Spinal cord (tissue), 10 donors: Measurements from ENCODE around the gene ARHGEF2. TPM values are rescaled to one million over a fixed set of nuclear protein-coding genes. Genes with fewer than 3 reads are reported as not detected.
A peak's percentile ranks its signal among the peaks of the same experiment; 100 is the strongest.

ENCODE experiments used
- DNase-seq, 6 donors: peaks; one replicate each; pipeline versions ENCODE4 v3.0.0 to v3.0.0-alpha.2; 2013 to 2015; ENCODE audit warnings: low spot score in 6 of 6, low read depth in 4 of 6
- H3K27ac ChIP-seq: one replicate; pipeline ENCODE4 v1.5.1; 2013; ENCODE audit warnings: low read depth, low read length, control low read depth
- H3K27me3 ChIP-seq: one replicate; pipeline ENCODE4 v1.6.1; 2013; ENCODE audit warnings: low read length; ENCODE audit not compliant: control insufficient read depth, insufficient read depth
- H3K36me3 ChIP-seq: one replicate; pipeline ENCODE4 v1.6.1; 2013; ENCODE audit warnings: low read length; ENCODE audit not compliant: control insufficient read depth, insufficient read depth
- H3K4me1 ChIP-seq: one replicate; pipeline ENCODE4 v1.6.1; 2013; ENCODE audit warnings: low read length; ENCODE audit not compliant: control insufficient read depth, insufficient read depth
- H3K4me3 ChIP-seq: one replicate; pipeline ENCODE4 v1.5.1; 2013; ENCODE audit warnings: low read depth, low read length, control low read depth
- H3K9me3 ChIP-seq: one replicate; pipeline ENCODE4 v1.6.1; 2013; ENCODE audit warnings: low read length; ENCODE audit not compliant: control insufficient read depth, insufficient read depth
- WGBS: methylation state at CpG from one replicate; pipeline ENCODE4 v1.1.5; 2013; ENCODE audit warnings: missing lambda C conversion rate; ENCODE audit not compliant: insufficient coverage; 5-methylcytosine and 5-hydroxymethylcytosine counted together
- polyA plus RNA-seq, 2 donors: library from polyadenylated mRNA; unstranded; fragments of 120-200 nt; gene quantifications; one replicate each; pipeline ENCODE4 v1.2.1, GENCODE V29; 2013; ENCODE audit not compliant: insufficient read length in 2 of 2
- total RNA-seq, 2 donors: library from RNA; depleted of rRNA in 1 of 2; stranded (reverse); fragments of 120-200 nt in 1 of 2; fragments of >200 nt in 1 of 2; gene quantifications; one replicate each; pipeline versions ENCODE4 v1.2.3 to v1.2.4, GENCODE V29; 2013 to 2014
- donor health status: healthy.

ARHGEF2 gene
- total and polyA plus RNA-seq, 4 donors = 62.1 to 95.5 (median 74.8) TPM

DNA sequence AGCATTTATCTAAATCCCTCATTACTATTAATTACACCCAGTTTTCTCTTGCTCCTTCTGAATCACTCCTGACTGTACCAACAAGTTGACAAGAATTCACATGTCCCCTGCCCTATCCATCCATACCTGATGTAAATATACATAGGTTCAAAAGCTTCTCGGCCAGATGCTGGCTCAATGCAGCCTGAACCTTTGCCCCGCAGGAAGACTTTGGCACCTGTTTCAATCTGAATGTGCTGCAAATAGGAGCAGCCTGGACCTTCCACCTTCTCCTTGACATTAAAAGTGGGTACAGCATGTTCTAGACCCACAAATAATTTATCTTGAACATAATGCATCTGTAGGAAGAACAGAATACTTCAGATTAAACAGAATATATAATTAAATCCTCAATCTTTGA, 52.8 kb downstream of the ARHGEF2 start:
- Histone ChIP-seq H3K27me3 (no peaks in the 10 kb centered on the region), H3K9me3 (no peaks in the 10 kb centered on the region), H3K4me3 (no peak overlapping the region), H3K27ac (no peak overlapping the region), H3K4me1 (no peaks in the 10 kb centered on the region), H3K36me3 (peaks cover 80% of the 10 kb centered on the region)
- DNase-seq = no peak
- WGBS = 100% methylated on average over 2 of the region's 2 CpGs

DNA sequence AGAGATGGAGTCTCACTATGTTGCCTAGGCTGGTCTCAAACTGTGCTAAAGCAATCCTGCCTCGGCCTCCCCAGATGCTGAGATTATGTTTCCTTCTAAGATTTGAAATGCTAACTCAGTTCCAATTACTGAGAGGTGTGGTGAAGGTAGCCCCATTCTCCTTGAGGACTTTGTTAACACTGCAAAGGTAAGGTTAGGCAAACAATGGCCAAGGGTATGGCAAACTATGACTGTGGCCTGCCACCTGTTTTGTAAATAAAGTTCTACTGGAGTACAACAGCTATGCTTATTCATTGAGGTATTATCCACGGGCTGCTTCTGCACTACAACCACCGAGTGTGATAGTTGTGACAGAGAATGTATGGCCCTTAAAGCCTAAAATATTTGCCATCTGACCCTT, 57.6 kb downstream of the ARHGEF2 start:
- Histone ChIP-seq H3K9me3 (no peaks in the 10 kb centered on the region), H3K36me3 (peaks cover 77% of the 10 kb centered on the region), H3K4me1 (no peaks in the 10 kb centered on the region), H3K4me3 (no peak overlapping the region), H3K27me3 (no peaks in the 10 kb centered on the region), H3K27ac (no peak overlapping the region)
- no peak for DNase-seq
- 100% methylated on average over 2 of the region's 3 CpGs for WGBS

DNA sequence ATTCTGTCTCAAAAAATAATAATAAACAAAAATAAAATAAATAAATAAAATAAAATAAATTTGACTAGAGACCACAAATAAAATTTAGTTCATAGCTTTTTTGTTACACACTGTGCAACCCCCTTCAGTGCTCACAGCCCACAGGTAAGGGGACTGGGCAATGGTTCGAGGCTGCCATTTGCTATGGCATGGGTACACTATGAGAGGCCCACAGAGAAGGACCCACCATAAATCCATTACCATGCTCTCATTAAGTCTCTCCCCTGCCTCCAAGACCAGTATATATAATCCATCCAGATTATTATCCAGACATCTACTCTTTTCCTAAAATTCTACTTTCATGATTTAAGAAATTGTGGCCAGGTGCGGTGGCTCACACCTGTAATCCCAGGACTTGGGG, 58.5 kb downstream of the ARHGEF2 start:
- WGBS = 100% methylated on average over 1 of the region's 2 CpGs
- no peak overlapping the region for H3K27ac ChIP-seq
- no peaks in the 10 kb centered on the region for H3K9me3 ChIP-seq
- DNase-seq = no peak
- no peaks in the 10 kb centered on the region for H3K27me3 ChIP-seq
- peaks cover 77% of the 10 kb centered on the region for H3K36me3 ChIP-seq
- H3K4me1 ChIP-seq = no peaks in the 10 kb centered on the region
- no peak overlapping the region for H3K4me3 ChIP-seq

DNA sequence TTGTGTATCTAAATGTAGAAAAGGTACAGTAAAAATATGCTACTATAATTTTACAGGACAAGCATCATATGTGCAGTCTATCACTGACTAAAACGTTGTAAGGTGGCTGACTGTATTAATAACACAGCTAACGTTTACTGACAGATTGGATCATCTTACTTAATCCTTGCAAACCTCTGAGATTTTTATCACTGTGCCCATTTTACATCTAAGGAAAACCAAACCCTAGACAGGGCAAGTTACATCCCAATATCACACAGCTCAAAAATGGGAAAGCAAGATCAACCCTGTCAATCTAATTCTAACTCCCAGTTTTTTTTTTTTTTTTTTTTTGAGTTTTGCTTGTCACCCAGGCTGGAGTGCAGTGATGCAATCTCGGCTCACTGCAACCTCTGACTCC, 59.7 kb downstream of the ARHGEF2 start:
- H3K36me3 ChIP-seq = peaks cover 66% of the 10 kb centered on the region

DNA sequence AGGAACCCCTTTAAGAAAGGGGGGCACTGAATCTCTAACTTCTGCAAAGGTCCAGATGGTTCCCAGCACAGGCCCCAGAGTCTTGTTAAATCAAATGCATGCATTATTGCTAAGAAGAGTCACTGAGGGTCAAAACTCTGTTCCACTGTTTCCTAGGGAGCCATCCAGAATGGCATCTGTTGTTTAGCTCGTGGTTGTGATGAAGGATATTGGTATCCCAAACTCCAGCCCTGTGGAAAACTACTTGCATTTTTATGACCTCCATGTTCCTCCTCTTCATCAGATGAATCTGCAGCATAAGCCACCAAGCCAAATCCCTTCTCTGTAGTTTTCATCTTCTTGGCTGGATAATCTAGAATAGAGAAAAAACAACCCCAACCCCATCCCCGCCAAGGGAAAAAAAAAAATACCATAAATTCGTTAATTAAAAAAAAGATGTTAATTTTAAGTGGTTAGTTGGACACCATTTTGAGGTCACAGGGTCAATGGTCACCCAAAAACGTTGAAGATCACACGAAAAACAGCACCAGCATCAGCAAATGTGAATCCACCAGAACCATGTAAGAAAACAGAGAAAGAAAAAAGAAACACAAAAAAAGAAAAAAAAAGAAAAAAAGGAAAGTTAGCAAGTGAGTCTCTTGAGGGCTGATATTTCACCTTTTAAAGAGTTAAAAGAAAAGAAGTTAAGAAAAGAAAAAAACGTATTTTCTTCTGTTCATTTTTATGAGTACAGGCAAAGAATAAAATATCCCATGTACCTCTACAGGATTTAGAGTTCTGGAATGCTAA, 64.2 kb downstream of the ARHGEF2 start:
- H3K27me3 ChIP-seq = no peaks in the 10 kb centered on the region
- no peak for DNase-seq
- no peaks in the 10 kb centered on the region for H3K9me3 ChIP-seq
- H3K4me1 ChIP-seq = no peaks in the 10 kb centered on the region
- H3K36me3 ChIP-seq = peaks cover 38% of the 10 kb centered on the region
- H3K4me3 ChIP-seq = no peak overlapping the region
- no CpG with 5 or more reads among the region's 6 CpGs for WGBS
- H3K27ac ChIP-seq = no peak overlapping the region

More for the DNA sequence above, 59.7 kb downstream of the ARHGEF2 start:
- Histone ChIP-seq H3K27me3 (no peaks in the 10 kb centered on the region), H3K27ac (no peak overlapping the region), H3K4me3 (no peak overlapping the region), H3K4me1 (no peaks in the 10 kb centered on the region), H3K9me3 (no peaks in the 10 kb centered on the region)
- WGBS = no CpG with 5 or more reads among the region's 3 CpGs
- no peak for DNase-seq

DNA sequence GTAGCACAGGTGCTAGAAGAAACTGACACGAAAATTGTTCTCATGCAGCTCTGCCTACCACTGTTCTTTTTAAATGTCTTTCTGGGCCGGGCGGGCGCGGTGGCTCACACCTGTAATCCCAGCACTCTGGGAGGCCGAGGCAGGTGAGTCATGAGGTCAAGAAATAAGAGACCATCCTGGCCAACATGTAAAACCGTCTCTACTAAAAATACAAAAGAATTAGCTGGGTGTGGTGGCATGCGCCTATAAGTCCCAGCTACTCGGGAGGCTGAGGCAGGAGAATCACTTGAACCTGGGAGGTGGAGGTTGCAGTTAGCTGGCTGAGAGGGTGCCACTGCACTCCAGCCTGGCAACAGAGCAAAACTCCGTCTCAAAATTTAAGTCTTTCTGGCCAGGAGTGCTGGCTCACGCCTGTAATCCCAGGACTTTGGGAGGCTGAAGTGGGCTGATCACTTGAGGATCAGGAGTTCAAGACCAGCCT, 66.3 kb downstream of the ARHGEF2 start:
- Histone ChIP-seq H3K27ac (no peak overlapping the region), H3K4me3 (no peak overlapping the region), H3K36me3 (peaks cover 49% of the 10 kb centered on the region), H3K9me3 (no peaks in the 10 kb centered on the region), H3K27me3 (no peaks in the 10 kb centered on the region), H3K4me1 (no peaks in the 10 kb centered on the region)
- WGBS = 90% methylated on average over 9 of the region's 11 CpGs
- DNase-seq = no peak

DNA sequence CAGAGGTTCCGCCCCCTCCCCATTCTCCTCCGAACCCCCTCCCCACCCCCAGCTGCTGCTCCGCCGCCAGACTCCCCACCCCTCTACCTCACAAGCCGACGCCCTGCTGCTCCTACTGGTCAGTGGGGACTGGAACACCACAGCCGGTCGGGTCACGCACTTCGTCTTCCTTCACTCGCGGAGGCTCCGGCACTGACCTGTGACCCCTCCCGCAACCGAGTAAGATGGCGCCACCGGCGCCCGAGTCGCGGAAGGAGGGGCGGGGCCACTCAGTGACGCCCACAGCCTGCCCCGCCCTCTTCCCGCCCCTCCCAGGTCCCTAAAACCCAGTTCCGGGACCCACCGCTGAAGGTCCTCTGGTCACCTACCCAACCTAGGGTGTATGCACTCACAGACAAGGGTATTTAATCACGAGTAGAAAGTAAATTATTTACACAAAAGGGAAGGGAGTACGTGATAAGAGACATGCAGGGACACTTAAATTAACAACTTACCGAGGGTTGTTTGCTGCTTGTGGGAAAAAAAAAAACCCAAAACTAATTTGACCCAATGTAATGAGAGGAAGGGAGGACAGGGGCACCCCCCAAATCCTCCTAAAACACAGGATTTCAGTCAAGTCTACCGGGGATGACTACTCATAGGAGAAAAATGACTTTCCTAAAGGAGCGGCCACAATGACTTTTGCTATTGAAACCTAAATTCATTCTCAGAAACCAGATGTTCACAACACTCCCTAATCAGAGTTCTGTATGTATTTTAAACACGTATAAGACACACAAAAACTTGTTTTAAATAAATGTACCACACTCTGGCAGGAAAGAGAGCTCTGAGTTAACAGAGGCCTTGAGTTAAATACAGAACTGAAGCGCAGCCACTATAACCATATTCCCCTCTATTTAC, 66.9 kb downstream of the ARHGEF2 start, which contains the start of gene RIT1:
Gene RIT1 (minus strand): TSS at position 194 of the 900 bp plus-strand sequence. CDS start 588 bp downstream, outside the sequence.
- Histone ChIP-seq H3K4me1 (no peaks in the 10 kb centered on the region), H3K27ac (peak within 1 kb of the TSS; percentile 87), H3K36me3 (peaks cover 50% of the 10 kb centered on the region), H3K4me3 (peak within 1 kb of the TSS; percentile 62), H3K27me3 (no peaks in the 10 kb centered on the region), H3K9me3 (no peaks in the 10 kb centered on the region)
- WGBS = 7% methylated on average over 22 of the region's 34 CpGs
- peak; percentile 63 to 94 (median 70) for DNase-seq

DNA sequence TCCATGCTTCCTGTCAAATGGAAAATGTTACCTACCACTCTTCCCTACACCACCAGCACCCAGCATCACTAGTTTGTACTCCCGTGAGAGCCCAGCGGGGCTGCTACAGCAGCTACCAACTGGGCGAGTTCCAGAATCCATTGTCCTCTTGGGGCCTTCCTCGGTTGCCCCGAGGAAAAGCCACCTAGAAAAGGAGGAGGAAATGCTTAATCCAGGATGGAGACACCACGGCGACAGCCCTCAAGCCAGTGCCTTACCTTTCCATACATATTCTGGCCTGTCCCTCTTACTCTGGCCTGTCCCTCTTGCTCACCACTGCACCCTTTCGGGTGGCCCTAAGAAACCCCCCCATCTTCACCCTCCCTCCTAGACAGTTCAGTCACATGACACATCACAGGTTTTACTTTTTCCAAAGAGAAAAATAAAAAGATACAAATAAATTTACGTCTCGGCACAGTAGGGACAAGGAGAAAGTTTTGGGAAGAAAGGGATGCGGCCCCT, 67.7 kb downstream of the ARHGEF2 start:
- H3K27ac ChIP-seq = peak overlapping the region; percentile 87

DNA sequence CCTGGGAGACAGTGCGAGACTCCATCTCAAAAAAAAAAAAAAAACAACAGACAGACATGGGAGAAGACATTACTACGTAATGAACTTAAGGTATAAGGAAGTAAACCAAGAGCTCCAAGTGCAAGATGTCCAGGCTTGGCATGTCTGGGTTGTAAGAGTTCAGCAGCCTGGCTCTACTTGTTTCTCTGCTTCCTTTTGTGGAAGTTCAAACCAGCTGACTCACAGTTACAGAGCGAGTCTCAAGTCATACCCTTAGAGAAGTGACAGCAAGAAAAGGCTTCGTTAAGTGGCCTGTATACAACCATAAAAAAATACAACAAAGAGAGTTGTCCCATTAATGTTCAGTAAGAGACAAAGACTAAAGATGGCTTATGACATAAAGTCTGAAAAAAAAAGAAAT, 68.5 kb downstream of the ARHGEF2 start:
- DNase-seq = peak in 1 of 6 donors; percentile 14
- Histone ChIP-seq H3K4me1 (no peaks in the 10 kb centered on the region), H3K27ac (no peak overlapping the region), H3K36me3 (peaks cover 46% of the 10 kb centered on the region), H3K4me3 (no peak overlapping the region), H3K9me3 (no peaks in the 10 kb centered on the region), H3K27me3 (no peaks in the 10 kb centered on the region)
- 67% methylated on average over 1 of the region's 4 CpGs for WGBS

More for the DNA sequence above, 67.7 kb downstream of the ARHGEF2 start:
- Histone ChIP-seq H3K9me3 (no peaks in the 10 kb centered on the region), H3K4me3 (peak overlapping the region; percentile 62), H3K36me3 (peaks cover 49% of the 10 kb centered on the region), H3K27me3 (no peaks in the 10 kb centered on the region), H3K4me1 (no peaks in the 10 kb centered on the region)
- 0% methylated on average over 6 of the region's 11 CpGs for WGBS
- DNase-seq = peak in 3 of 6 donors; percentile 25 to 67 (median 65)
